Measurements from ENCODE around the gene TSPAN7.

TSPAN7 gene

GRCh38 chrX:38552721-38553120 is 8.6 kb upstream of the TSPAN7 start:
- H3K79me2 ChIP-seq (ENCODE audit: insufficient read depth, low read length) = no peaks in the 10 kb centered on the region
- H3F3A ChIP-seq (ENCODE audit: insufficient read depth, low read length) = no peaks in the 10 kb centered on the region
- H3K4me2 ChIP-seq (ENCODE audit: low read length) = no peak overlapping the region
- no peaks in the 10 kb centered on the region for H3K9me3 ChIP-seq (ENCODE audit: low read length)
- H3K4me1 ChIP-seq (ENCODE audit: insufficient read depth, low read length, severe bottlenecking) = no peaks in the 10 kb centered on the region
- TF ChIP-seq CTCF (IDR thresholded peaks at IDR 0.05; ENCODE audit: low read length) = no peak
- no peak for TF ChIP-seq EZH2 (IDR thresholded peaks at IDR 0.05; ENCODE audit: borderline replicate concordance, low read length)
- H3K9ac ChIP-seq (ENCODE audit: low read length) = no peak overlapping the region
- H2AFZ ChIP-seq (ENCODE audit: low read length) = no peak overlapping the region
- no peak overlapping the region for H3K4me3 ChIP-seq (ENCODE audit: low read depth, low read length, poor library complexity, severe bottlenecking)
- no peaks in the 10 kb centered on the region for H4K20me1 ChIP-seq (ENCODE audit: insufficient read depth, low read length)
- H3K27me3 ChIP-seq (ENCODE audit: insufficient read depth, low read length) = no peaks in the 10 kb centered on the region
- no peak overlapping the region for H3K27ac ChIP-seq (ENCODE audit: low read depth, low read length, poor library complexity, severe bottlenecking)
- no peaks in the 10 kb centered on the region for H3K9me2 ChIP-seq (ENCODE audit: low read depth, low read length)
- no peaks in the 10 kb centered on the region for H3K36me3 ChIP-seq (ENCODE audit: insufficient read depth, low read length)

GRCh38 chrX:38558686-38559085 is 2.7 kb upstream of the TSPAN7 start:
- Histone ChIP-seq H3K79me2 (ENCODE audit: insufficient read depth, low read length) (no peaks in the 10 kb centered on the region), H2AFZ (ENCODE audit: low read length) (no peak overlapping the region), H3F3A (ENCODE audit: insufficient read depth, low read length) (no peaks in the 10 kb centered on the region), H3K9me2 (ENCODE audit: low read depth, low read length) (no peaks in the 10 kb centered on the region), H3K9ac (ENCODE audit: low read length) (no peak overlapping the region), H3K4me2 (ENCODE audit: low read length) (no peak overlapping the region), H3K4me1 (ENCODE audit: insufficient read depth, low read length, severe bottlenecking) (no peaks in the 10 kb centered on the region), H3K27me3 (ENCODE audit: insufficient read depth, low read length) (no peaks in the 10 kb centered on the region), H4K20me1 (ENCODE audit: insufficient read depth, low read length) (no peaks in the 10 kb centered on the region), H3K4me3 (ENCODE audit: low read depth, low read length, poor library complexity, severe bottlenecking) (no peak overlapping the region), H3K9me3 (ENCODE audit: low read length) (no peaks in the 10 kb centered on the region), H3K27ac (ENCODE audit: low read depth, low read length, poor library complexity, severe bottlenecking) (no peak overlapping the region), H3K36me3 (ENCODE audit: insufficient read depth, low read length) (no peaks in the 10 kb centered on the region)
- no peak for TF ChIP-seq EZH2 (IDR thresholded peaks at IDR 0.05; ENCODE audit: borderline replicate concordance, low read length)
- no peak for TF ChIP-seq CTCF (IDR thresholded peaks at IDR 0.05; ENCODE audit: low read length)

GRCh38 chrX:38560776-38561125 is 591 bp upstream of the TSPAN7 start:
- Histone ChIP-seq H2AFZ (ENCODE audit: low read length) (no peak overlapping the region), H3F3A (ENCODE audit: insufficient read depth, low read length) (no peaks in the 10 kb centered on the region), H4K20me1 (ENCODE audit: insufficient read depth, low read length) (no peaks in the 10 kb centered on the region), H3K27me3 (ENCODE audit: insufficient read depth, low read length) (no peaks in the 10 kb centered on the region), H3K27ac (ENCODE audit: low read depth, low read length, poor library complexity, severe bottlenecking) (no peak overlapping the region), H3K4me1 (ENCODE audit: insufficient read depth, low read length, severe bottlenecking) (no peaks in the 10 kb centered on the region), H3K4me2 (ENCODE audit: low read length) (no peak overlapping the region), H3K9me2 (ENCODE audit: low read depth, low read length) (no peaks in the 10 kb centered on the region), H3K9ac (ENCODE audit: low read length) (no peak overlapping the region), H3K9me3 (ENCODE audit: low read length) (no peaks in the 10 kb centered on the region), H3K79me2 (ENCODE audit: insufficient read depth, low read length) (no peaks in the 10 kb centered on the region), H3K4me3 (ENCODE audit: low read depth, low read length, poor library complexity, severe bottlenecking) (no peak overlapping the region), H3K36me3 (ENCODE audit: insufficient read depth, low read length) (no peaks in the 10 kb centered on the region)
- TF ChIP-seq CTCF (IDR thresholded peaks at IDR 0.05; ENCODE audit: low read length) = no peak
- no peak for TF ChIP-seq EZH2 (IDR thresholded peaks at IDR 0.05; ENCODE audit: borderline replicate concordance, low read length)
